HCT116 (cell line): ENCODE measurements around the gene CACNA1A. TPM values are rescaled to one million over a fixed set of nuclear protein-coding genes. Genes with fewer than 3 reads are reported as not detected.

ENCODE experiments used
- ATAC-seq: fragments of 200-7000 bp; cut with Tn5 transposase; 2 replicates; pipeline ENCODE4 v1.9.1; 2020; ENCODE audit warnings: mild to moderate bottlenecking, moderate library complexity
- BruUV-seq: library from RNA; stranded (reverse); fragments of 400-500 nt; replicated peaks from 2 replicates; lab custom pipeline; 2021; lab: Mats Ljungman, UMichigan
- CTCF ChIA-PET: fragments of 300-600 bp; sonication (Branson Sonifier 250); formaldehyde crosslinking; loops from one replicate; lab custom pipeline; 2021; ENCODE audit warnings: antibody characterized with exemption; lab: Charles Lee
- POLR2A ChIA-PET: fragments of 300-600, 350-600 bp; sonication (Branson Sonifier 250); formaldehyde crosslinking; loops from one replicate; lab custom pipeline; 2021; ENCODE audit warnings: antibody characterized with exemption; lab: Charles Lee
- RAD21 ChIA-PET, 2 experiments: fragments of 300-600 bp; sonication (Branson Sonifier 250); formaldehyde crosslinking; loops; one replicate each; lab custom pipeline; 2023; ENCODE audit warnings: low total read pairs in 2 of 2; ENCODE audit not compliant: uncharacterized antibody in 2 of 2, unreplicated experiment in 2 of 2, low non-redundant PET in 1 of 2; lab: Charles Lee
- DNase-seq: peaks from one replicate; pipeline ENCODE4 v3.0.0-alpha.2; 2010; ENCODE audit warnings: low read depth, low spot score
- H2AFZ ChIP-seq: fragments of 200-600 bp; shearing (Covaris generic), sonication (generic); 2 replicates; pipeline ENCODE4 v1.6.1; 2017; ENCODE audit warnings: low read depth, mixed run types, mixed read lengths, antibody characterized with exemption, low read length; ENCODE audit not compliant: poor library complexity, severe bottlenecking
- H3K27ac ChIP-seq: 2 replicates; pipeline ENCODE4 v1.5.1; 2012; ENCODE audit warnings: low read depth, low read length
- H3K27me3 ChIP-seq: fragments of 200-600 bp; sonication (generic); 2 replicates; pipeline ENCODE4 v1.6.1; 2016; ENCODE audit warnings: mixed run types, low read length, mixed read lengths; ENCODE audit not compliant: insufficient read depth
- H3K36me3 ChIP-seq, 2 experiments: fragments of 200-500 bp in 1 of 2; fragments of 200-600 bp in 1 of 2; sonication (Bioruptor generic) in 1 of 2; sonication (generic) in 1 of 2; 2 replicates each; pipeline versions ENCODE4 v1.5.1 to v1.6.1; 2014 to 2016; ENCODE audit warnings: low read length in 2 of 2, inconsistent platforms in 1 of 2, mixed read lengths in 1 of 2, mixed run types in 1 of 2; ENCODE audit not compliant: insufficient read depth in 2 of 2, control insufficient read depth in 1 of 2
- H3K4me1 ChIP-seq, 2 experiments: fragments of 200-600 bp in 1 of 2; sonication (generic) in 1 of 2; 2 replicates each; pipeline versions ENCODE4 v1.5.1 to v1.6.1; 2012 to 2017; ENCODE audit warnings: low read length in 2 of 2, inconsistent platforms in 1 of 2, mild to moderate bottlenecking in 1 of 2, mixed read lengths in 1 of 2, mixed run types in 1 of 2, moderate library complexity in 1 of 2; ENCODE audit not compliant: insufficient read depth in 2 of 2, control insufficient read depth in 1 of 2
- H3K4me2 ChIP-seq: fragments of 200-600 bp; sonication (generic); 2 replicates; pipeline ENCODE4 v1.6.1; 2017; ENCODE audit warnings: mixed run types, low read length, mixed read lengths
- H3K4me3 ChIP-seq, 2 experiments: fragments of 200-600 bp in 1 of 2; sonication (generic) in 1 of 2; replicated peaks in 1 of 2; 2 replicates each; pipeline ENCODE4 v1.5.1; 2011 to 2016; ENCODE audit warnings: low read length in 2 of 2, control low read depth in 1 of 2, low read depth in 1 of 2, mild to moderate bottlenecking in 1 of 2, mixed read lengths in 1 of 2, mixed run types in 1 of 2
- H3K79me2 ChIP-seq: fragments of 200-600 bp; sonication (generic); 2 replicates; pipeline ENCODE4 v1.6.1; 2017; ENCODE audit warnings: mild to moderate bottlenecking, mixed run types, low read length, moderate library complexity, mixed read lengths; ENCODE audit not compliant: insufficient read depth
- H3K9ac ChIP-seq: fragments of 200-600 bp; sonication (generic); 2 replicates; pipeline ENCODE4 v1.6.1; 2016; ENCODE audit warnings: low read length, mixed read lengths
- H3K9me2 ChIP-seq: fragments of 200-600 bp; sonication (generic), shearing (Covaris generic); 2 replicates; pipeline ENCODE4 v1.6.1; 2017; ENCODE audit warnings: mixed run types, mild to moderate bottlenecking, moderate library complexity; ENCODE audit not compliant: insufficient read depth
- H3K9me3 ChIP-seq, 2 experiments: fragments of 200-500 bp in 1 of 2; fragments of 200-600 bp in 1 of 2; sonication (Bioruptor generic) in 1 of 2; sonication (generic) in 1 of 2; 2 replicates each; pipeline ENCODE4 v1.6.1; 2014 to 2017; ENCODE audit warnings: low read length in 2 of 2, mixed read lengths in 2 of 2, inconsistent platforms in 1 of 2, low read depth in 1 of 2, mild to moderate bottlenecking in 1 of 2, mixed run types in 1 of 2, moderate library complexity in 1 of 2; ENCODE audit not compliant: control insufficient read depth in 1 of 2, insufficient read depth in 1 of 2
- H4K20me1 ChIP-seq: fragments of 200-600 bp; sonication (generic), shearing (Covaris generic); 2 replicates; pipeline ENCODE4 v1.6.1; 2017; ENCODE audit warnings: mixed run types, mild to moderate bottlenecking, moderate library complexity; ENCODE audit not compliant: insufficient read depth
- CBX3 ChIP-seq: IDR thresholded peaks from 2 replicates; pipeline ENCODE4 v1.6.1; 2012; ENCODE audit warnings: low read depth
- CTCF ChIP-seq, 3 experiments: fragments of 200-600 bp in 1 of 3; sonication (generic) in 1 of 3; IDR thresholded peaks in 2 of 3; conservative IDR thresholded peaks in 1 of 3; 2 replicates each; pipeline ENCODE4 v1.5.1; 2012 to 2017; ENCODE audit warnings: low read depth in 2 of 3, low read length in 2 of 3, antibody characterized with exemption in 1 of 3, borderline replicate concordance in 1 of 3, control low read depth in 1 of 3, mild to moderate bottlenecking in 1 of 3, mixed read lengths in 1 of 3, mixed run types in 1 of 3, moderate library complexity in 1 of 3; ENCODE audit not compliant: insufficient read depth in 1 of 3
- EGR1 ChIP-seq: IDR thresholded peaks from 2 replicates; pipeline ENCODE4 v1.6.1; 2012; ENCODE audit warnings: low read depth
- REST ChIP-seq: IDR thresholded peaks from 2 replicates; pipeline ENCODE4 v1.6.1; 2012; ENCODE audit warnings: low read depth
- SIN3A ChIP-seq: IDR thresholded peaks from 2 replicates; pipeline ENCODE4 v1.6.1; 2012; ENCODE audit warnings: low read depth
- YY1 ChIP-seq: IDR thresholded peaks from 2 replicates; pipeline ENCODE4 v1.6.1; 2011; ENCODE audit warnings: low read length, low read depth, moderate library complexity, mild to moderate bottlenecking; ENCODE audit not compliant: insufficient replicate concordance; ENCODE audit errors: extremely low read depth
- ZNF274 ChIP-seq: fragments of 200-500 bp; sonication (Bioruptor generic); IDR thresholded peaks from 2 replicates; pipeline ENCODE4 v1.6.1; 2014; ENCODE audit warnings: mild to moderate bottlenecking, low read depth, low read length, inconsistent platforms
- intact Hi-C: fragments of 100-400 bp; cut with micrococcal nuclease; formaldehyde crosslinking; loops from 2 replicates; pipeline ENCODE4 v1.10.0; 2022
- total RNA-seq: library from RNA; stranded (reverse); gene quantifications from one replicate; pipeline ENCODE4 v1.2.1, GENCODE V29; 2021; ENCODE audit not compliant: unreplicated experiment

CACNA1A gene
- total RNA-seq, 1 experiment from 2014 or later: 7.5 TPM

DNA sequence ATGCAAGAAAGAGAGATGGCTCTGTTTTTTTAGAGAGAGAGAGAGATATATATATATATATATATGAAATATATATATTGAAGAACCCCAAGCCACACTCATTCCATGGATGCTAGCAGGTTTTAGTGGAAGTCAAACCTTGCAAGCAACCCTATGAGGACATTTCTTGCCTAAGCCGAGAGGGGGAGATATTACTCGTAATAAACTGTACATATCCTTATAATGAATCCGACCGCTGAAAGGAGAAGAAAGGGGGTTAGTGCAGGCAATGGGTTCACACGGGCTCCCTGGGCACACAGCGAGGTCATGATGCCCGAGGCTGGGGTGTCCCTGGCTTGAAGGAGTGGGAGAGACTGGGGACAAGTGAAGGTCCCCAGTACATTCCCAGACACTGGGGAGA lies 277.7 kb downstream of the CACNA1A start:
- DNase-seq (no peak), ATAC-seq (peak; percentile 44; the same call in 1 of the 2 replicates)
- Histone ChIP-seq H3K9me2 (no peaks in the 10 kb centered on the region), H3K36me3 (no peaks in the 10 kb centered on the region), H3K79me2 (no peaks in the 10 kb centered on the region), H4K20me1 (no peaks in the 10 kb centered on the region), H3K27me3 (no peaks in the 10 kb centered on the region), H3K4me3 (no peak overlapping the region), H3K9me3 (no peaks in the 10 kb centered on the region), H3K4me1 (peaks cover 0 to 3% of the 10 kb centered on the region in 2 experiments; a peak in 1 of 4 replicates), H3K9ac (no peak overlapping the region), H3K4me2 (no peak overlapping the region), H3K27ac (no peak overlapping the region), H2AFZ (no peak overlapping the region)
- BruUV-seq: no TSS peak
- ChIA-PET CTCF (no interaction called here), RAD21 (no interaction called here), POLR2A (no interaction called here)
- intact Hi-C loops: no loop called here
- TF ChIP-seq YY1 (no peak), CTCF (IDR thresholded peaks at IDR 0.05 in 2 of 3, conservative IDR thresholded peaks at IDR 0.05 in 1 of 3; ENCODE audit: borderline replicate concordance in 1 of 3, insufficient read depth in 1 of 3, low read depth in 2 of 3, low read length in 2 of 3) (peak in 1 of 3 experiments; percentile 18; a peak in 1 of 6 replicates)

DNA sequence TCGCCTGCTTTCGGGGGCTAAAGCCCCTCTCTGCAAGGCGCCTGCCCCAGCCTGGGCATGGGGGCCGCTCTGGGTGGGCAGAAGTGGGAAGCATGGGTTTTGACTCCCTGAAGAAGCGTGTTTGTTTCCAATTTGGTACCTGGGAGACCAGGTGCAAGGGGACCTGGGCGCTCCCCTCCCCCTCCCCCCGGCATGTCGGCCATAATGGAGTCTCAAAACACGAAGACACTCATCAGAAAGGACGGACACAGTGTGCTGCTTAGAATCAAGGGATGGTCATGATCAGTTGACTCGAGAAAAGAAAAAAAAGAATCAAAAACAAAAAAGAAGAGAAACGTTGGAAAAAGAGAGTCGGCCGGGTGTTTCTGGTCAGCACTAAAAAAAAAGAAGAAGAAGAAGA lies 279.3 kb downstream of the CACNA1A start:
- Histone ChIP-seq H3K79me2 (no peaks in the 10 kb centered on the region), H3K27ac (no peak overlapping the region), H3K9me2 (no peaks in the 10 kb centered on the region), H3K27me3 (no peaks in the 10 kb centered on the region), H3K4me2 (no peak overlapping the region), H4K20me1 (no peaks in the 10 kb centered on the region), H3K4me1 (peaks cover 0 to 6% of the 10 kb centered on the region in 2 experiments; a peak in 1 of 4 replicates), H2AFZ (no peak overlapping the region), H3K36me3 (no peaks in the 10 kb centered on the region), H3K4me3 (no peak overlapping the region), H3K9ac (no peak overlapping the region), H3K9me3 (no peaks in the 10 kb centered on the region)
- TF ChIP-seq EGR1 (no peak), CBX3 (no peak), ZNF274 (no peak), CTCF (IDR thresholded peaks at IDR 0.05 in 2 of 3, conservative IDR thresholded peaks at IDR 0.05 in 1 of 3; ENCODE audit: borderline replicate concordance in 1 of 3, insufficient read depth in 1 of 3, low read depth in 2 of 3, low read length in 2 of 3) (no peak), SIN3A (no peak), REST (no peak)
- no peak for DNase-seq
- POLR2A ChIA-PET: no interaction called here
- no peak for ATAC-seq
- BruUV-seq: no TSS peak
- RAD21 ChIA-PET: no interaction called here
- CTCF ChIA-PET: no interaction called here
- intact Hi-C loops: no loop called here
